Spleen (tissue), 7 donors: ENCODE measurements around the gene EPHA6.

Experiments
- CTCF ChIP-seq, 11 experiments: fragments of 200-600 bp in 7 of 11; fragments of 450-650 bp in 4 of 11; sonication (generic) in 4 of 11; IDR thresholded peaks in 8 of 11; conservative IDR thresholded peaks in 3 of 11; 1 replicate in 7 of 11; 2 replicates in 4 of 11; pipeline versions ENCODE4 v1.4.0 to v1.8.0; 2016 to 2021; ENCODE audit warnings: antibody characterized with exemption in 11 of 11, inconsistent platforms in 4 of 11, mild to moderate bottlenecking in 1 of 11
- POLR2A ChIP-seq, 3 donors: fragments of 450-650 bp; IDR thresholded peaks; one replicate each; pipeline ENCODE4 v1.5.1; 2017; ENCODE audit warnings: antibody characterized with exemption in 3 of 3, mild to moderate bottlenecking in 1 of 3
- POLR2AphosphoS5 ChIP-seq, 3 donors: sonication (generic); formaldehyde crosslinking; IDR thresholded peaks; one replicate each; pipeline ENCODE4 v1.5.1; 2017; ENCODE audit warnings: antibody characterized with exemption in 3 of 3
- donor health status: DM: no; HTN: no; CAD: no; lungs with moderate emphysema.
- donor health status: DM: no; HTN: no; CAD: no.
- donor health status: DM: no; HTN: no; CAD: no.

GRCh38 chr3:97515076-97515475 is 700.7 kb downstream of the EPHA6 start:
- TF ChIP-seq CTCF (IDR thresholded peaks at IDR 0.05 in 8 of 11, conservative IDR thresholded peaks at IDR 0.05 in 3 of 11) (no peak), POLR2AphosphoS5 (IDR thresholded peaks at IDR 0.05) (no peak), POLR2A (IDR thresholded peaks at IDR 0.05) (no peak)
